ENCODE measurements around the gene PRRX1.

DNA sequence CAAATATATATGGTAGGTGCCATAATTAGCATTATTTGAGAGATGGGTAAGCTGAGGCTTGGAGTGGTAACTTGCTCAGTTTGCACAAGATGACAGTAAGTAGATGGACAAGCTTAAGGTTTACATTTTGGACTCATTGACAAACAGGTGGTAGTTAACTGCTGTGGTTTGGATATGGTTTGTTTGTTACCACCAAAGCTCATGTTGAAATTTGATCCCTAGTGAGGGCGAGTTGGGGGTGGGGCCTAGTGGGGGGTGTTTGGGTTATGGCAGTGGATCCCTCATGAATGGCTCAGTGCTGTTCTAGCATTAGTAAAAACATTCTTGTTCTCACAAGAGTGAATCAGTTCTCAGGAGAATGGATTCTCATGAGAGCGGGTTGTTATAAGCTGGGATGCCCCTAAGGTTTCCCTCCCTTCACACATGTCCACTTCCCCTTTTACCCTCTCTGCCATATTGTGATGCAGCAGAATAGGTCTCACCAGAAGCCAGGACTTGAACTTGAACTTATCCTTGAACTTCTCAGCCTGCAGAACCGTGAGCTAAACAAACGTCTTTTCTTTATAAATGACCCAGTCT is 6.6 kb upstream of the PRRX1 start:
- TF ChIP-seq POLR2A (IDR thresholded peaks at IDR 0.05; ENCODE audit: low read length): no peak
- no peak for TF ChIP-seq GATA1 (IDR thresholded peaks at IDR 0.05; ENCODE audit: low read depth, low read length)

Measured in erythroblast (primary cell).